NCI-H2227 (cell line): Measurements from ENCODE around the gene LPCAT2.
"Not testable (repeated sequence)": the region's sequence is repeated elsewhere in the genome, so short reads cannot be mapped to it uniquely, and the experiment has no call there.

ENCODE experiments used
- DNase-seq: peaks from one replicate; lab custom pipeline; 2025; ENCODE audit not compliant: unreplicated experiment; lab: John Stamatoyannopoulos, UW

Gene LPCAT2

GRCh38 chr16:55577887-55578286, 69.0 kb downstream of the LPCAT2 start:
- no peak for DNase-seq

- no peak for DNase-seq
These were observed 76.8 kb downstream of the LPCAT2 start for GRCh38 chr16:55585631-55586030.

- no peak for DNase-seq
These were observed 79.9 kb downstream of the LPCAT2 start for GRCh38 chr16:55588799-55589198.

- DNase-seq: no peak
These were observed 83.4 kb downstream of the LPCAT2 start for GRCh38 chr16:55592306-55592705.

GRCh38 chr16:55597928-55598327, 89.1 kb downstream of the LPCAT2 start:
- no peak for DNase-seq

GRCh38 chr16:55605754-55606336, 97.0 kb downstream of the LPCAT2 start:
- DNase-seq: no peak

- no peak for DNase-seq
These were observed 104.9 kb downstream of the LPCAT2 start for GRCh38 chr16:55613613-55614335.

- no peak for DNase-seq
These were observed 106.2 kb downstream of the LPCAT2 start for GRCh38 chr16:55615071-55615470.

- not testable (repeated sequence) for DNase-seq
These were observed 106.8 kb downstream of the LPCAT2 start for GRCh38 chr16:55615670-55616069.

- no peak for DNase-seq
These were observed 112.9 kb downstream of the LPCAT2 start for GRCh38 chr16:55621771-55622170.

- no peak for DNase-seq
These were observed 113.4 kb downstream of the LPCAT2 start for GRCh38 chr16:55622272-55622671.

GRCh38 chr16:55622930-55623561, 114.2 kb downstream of the LPCAT2 start:
- no peak for DNase-seq

- no peak for DNase-seq
These were observed 114.8 kb downstream of the LPCAT2 start for GRCh38 chr16:55623640-55624039.

GRCh38 chr16:55624696-55625095, 115.8 kb downstream of the LPCAT2 start:
- no peak for DNase-seq

- no peak for DNase-seq
These were observed 117.0 kb downstream of the LPCAT2 start for GRCh38 chr16:55625843-55626242.

GRCh38 chr16:55628306-55628968, 119.6 kb downstream of the LPCAT2 start:
- no peak for DNase-seq

GRCh38 chr16:55630774-55631173, 121.9 kb downstream of the LPCAT2 start:
- DNase-seq: no peak

GRCh38 chr16:55632259-55632658, 123.4 kb downstream of the LPCAT2 start:
- no peak for DNase-seq

GRCh38 chr16:55634193-55634592, 125.3 kb downstream of the LPCAT2 start:
- DNase-seq: no peak
